T-helper 1 cell treated with Interleukin-12 subunit alpha and Interleukin-12 subunit beta and Interleukin-4 antibody, amounts not matched to agents 30 ng/mL and 1 ng/mL, for 36 hours (primary cell): ENCODE measurements around the gene OR51E1. TPM values are rescaled to one million over a fixed set of nuclear protein-coding genes. Genes with fewer than 3 reads are reported as not detected.

Experiments used
- intact Hi-C: fragments of 100-400 bp; cut with micrococcal nuclease; formaldehyde crosslinking; loops from one replicate; pipeline ENCODE4 v1.15.1; 2024
- total RNA-seq: library from RNA; stranded (reverse); gene quantifications from 2 replicates; pipeline ENCODE4 v1.2.3, GENCODE V29; 2022

The OR51E1 gene
- not detected in 2 replicates for total RNA-seq

GRCh38 chr11:4643682-4644081, at the start of gene OR51E1:
Gene OR51E1, plus strand, starts transcription at chr11:4643982. Its CDS starts 8,545 bp downstream, at chr11:4652527.
- intact Hi-C loops = no loop called here

- intact Hi-C loops = loop anchor here (5.0 kb wide), 3 partner anchors 748 to 1228 kb away; partner anchors contain the start of genes RHOG, STIM1 and ZNF195
Observed at GRCh38 chr11:4605057-4605456, 38.7 kb upstream of the OR51E1 start.

DNA sequence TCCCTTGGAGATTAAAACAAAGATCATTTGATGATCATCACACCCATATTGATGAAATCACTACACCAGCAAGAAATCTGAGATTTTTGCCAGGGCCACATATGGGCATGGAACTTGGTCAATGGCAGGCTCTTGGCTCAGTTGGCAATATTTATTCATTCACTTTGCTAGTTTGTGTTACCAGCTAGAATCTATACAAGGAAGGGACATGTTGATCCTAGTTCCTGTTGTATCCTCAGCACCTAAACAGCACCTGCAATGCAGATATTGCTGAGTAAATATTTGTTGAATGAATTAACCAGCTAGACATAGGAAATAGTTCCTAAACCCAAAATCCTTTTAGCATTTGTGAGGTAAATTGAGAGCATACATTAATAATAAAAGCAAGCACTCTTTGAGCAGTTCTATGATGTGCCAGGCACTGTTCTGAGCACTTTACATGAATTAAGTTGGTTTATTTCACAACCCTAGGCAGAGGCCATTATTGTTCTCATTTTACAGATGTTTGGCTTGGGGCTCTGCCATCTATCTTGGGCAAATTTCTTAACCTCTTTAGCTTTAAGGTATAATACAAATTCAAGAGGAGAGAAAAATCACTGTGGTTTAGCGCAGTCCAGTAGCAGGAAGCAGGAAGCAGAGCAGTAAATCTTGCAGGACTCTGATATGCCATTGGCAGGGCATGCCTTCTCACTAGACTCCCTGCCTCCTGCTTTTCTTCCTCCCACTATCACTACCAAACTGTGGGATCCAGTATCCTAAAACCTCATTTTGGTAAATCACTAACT, 37.4 kb upstream of the OR51E1 start:
- intact Hi-C loops = loop anchor here (5.0 kb wide), 3 partner anchors 749 to 1229 kb away; partner anchors contain the start of genes RHOG, STIM1 and ZNF195

GRCh38 chr11:4607096-4607495, 36.7 kb upstream of the OR51E1 start:
- intact Hi-C loops = loop anchor here (5.0 kb wide), 3 partner anchors 750 to 1230 kb away; partner anchors contain the start of genes RHOG, STIM1 and ZNF195

DNA sequence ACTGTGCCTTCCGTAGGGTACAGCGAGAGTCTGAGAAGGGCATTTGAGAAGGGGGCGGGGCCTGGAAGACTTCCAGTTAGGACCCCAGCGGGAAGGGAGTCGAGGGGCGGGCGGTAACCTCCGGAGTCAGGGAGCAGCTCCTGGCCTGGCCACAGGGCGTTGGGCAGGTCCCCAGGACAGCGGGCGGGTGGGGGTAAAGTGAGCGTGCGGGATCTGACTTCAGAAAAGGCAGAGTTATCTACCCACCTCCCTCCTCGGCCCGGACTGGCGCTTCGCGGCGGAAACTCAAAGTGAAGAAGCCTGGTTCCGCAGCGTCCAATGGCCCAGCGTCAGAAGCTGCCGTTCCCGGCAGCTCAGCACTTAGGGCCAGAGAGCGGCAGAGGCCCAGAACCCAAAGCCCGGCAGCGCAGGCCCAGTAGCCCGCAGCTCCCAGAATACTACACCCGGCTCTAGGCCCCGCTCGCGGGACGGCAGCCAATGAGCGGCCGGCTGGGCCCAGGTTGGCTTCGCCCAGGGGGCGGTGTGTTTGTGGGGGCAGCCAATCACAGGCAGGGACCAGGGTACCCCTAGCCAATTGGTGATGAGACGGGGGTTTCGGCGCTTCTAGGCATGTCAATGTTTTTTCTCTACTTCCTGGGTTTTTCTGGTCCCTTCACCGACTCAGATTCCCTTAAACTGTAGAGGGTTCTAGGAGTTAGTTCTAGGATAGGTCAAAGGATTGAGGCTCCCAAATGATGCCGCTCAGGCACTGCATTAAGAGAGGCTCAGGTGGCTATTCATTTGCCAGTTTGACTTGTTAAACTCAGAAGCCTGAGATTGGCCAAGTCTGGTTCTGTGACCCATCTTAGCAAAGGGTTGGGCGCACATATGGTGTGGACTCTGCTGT, 35.8 kb upstream of the OR51E1 start, which contains the start of gene TRIM68:
TRIM68 (minus strand) TSS at position 451 of the 886 bp plus-strand sequence. CDS start 2,727 bp downstream, outside the sequence.
- intact Hi-C loops = loop anchor here (1.0 to 5.0 kb wide), 11 partner anchors 29 to 1627 kb away; partner anchors contain the start of genes FHIP1B, OR51D1, RHOG and STIM1

- intact Hi-C loops = no loop called here
Observed at GRCh38 chr11:4610258-4610935, 33.4 kb upstream of the OR51E1 start.

- intact Hi-C loops = no loop called here
Observed at GRCh38 chr11:4611986-4612385, 31.8 kb upstream of the OR51E1 start.

DNA sequence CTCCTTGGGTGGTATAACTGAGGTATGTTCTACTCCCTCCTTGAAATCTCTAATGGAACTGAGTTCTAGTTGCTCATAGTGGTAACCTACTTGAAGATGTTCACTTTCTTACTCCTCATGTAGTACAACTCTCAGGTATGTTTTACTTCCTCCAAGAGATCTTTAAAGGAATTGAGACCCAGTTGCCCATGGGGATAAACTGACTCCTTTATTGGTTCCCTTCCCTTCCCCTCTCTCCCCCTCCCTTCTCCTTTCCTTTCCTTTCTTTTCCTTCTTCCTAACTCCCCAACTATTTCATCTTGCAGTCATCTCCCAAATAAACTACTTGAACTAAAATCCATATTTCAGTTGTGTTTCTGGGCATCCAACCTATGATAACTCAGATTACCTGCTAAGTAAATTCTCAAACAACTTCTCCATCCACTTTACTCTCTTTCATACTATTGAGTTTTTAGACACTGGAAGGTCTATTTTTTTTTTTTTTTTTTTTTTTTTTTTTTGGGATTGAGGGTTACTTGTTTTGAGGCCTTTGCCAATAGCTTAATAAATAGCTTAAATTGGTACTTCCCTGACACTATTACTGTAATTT, 27.8 kb upstream of the OR51E1 start:
- intact Hi-C loops = no loop called here

GRCh38 chr11:4619514-4619913, 24.3 kb upstream of the OR51E1 start:
- intact Hi-C loops = no loop called here

- intact Hi-C loops = loop anchor here (1.0 kb wide), 3 partner anchors 378 to 754 kb away; no protein-coding TSS in a partner anchor
Observed at GRCh38 chr11:4626207-4627099, 17.3 kb upstream of the OR51E1 start.

DNA sequence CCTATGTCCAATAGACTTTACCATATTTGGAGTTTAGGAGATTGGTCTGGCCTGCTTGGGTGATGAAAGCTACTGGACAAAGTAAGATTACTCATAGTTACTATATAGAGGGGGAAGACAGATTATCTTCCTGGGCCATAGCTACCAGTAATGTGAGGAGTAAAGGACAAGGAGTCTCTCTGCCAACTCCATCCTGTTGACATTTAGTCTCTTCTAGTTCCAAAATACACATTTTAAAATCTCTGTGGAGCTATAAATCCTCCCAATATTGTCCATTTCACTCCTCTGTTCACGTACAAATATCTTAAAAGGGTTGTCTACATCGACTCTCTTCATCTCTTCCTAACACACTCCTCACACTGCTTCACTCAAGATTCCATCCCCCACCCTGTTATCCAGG, 7.6 kb upstream of the OR51E1 start:
- intact Hi-C loops = loop anchor here (2.0 to 10.0 kb wide), 2 partner anchors 27 to 489 kb away; partner anchors contain the start of gene TRIM68

- intact Hi-C loops = loop anchor here (1.0 to 10.0 kb wide), 4 partner anchors 28 to 1171 kb away; partner anchors contain the start of genes OR52N2 and TRIM68
Observed at GRCh38 chr11:4636962-4637661, 6.7 kb upstream of the OR51E1 start, which contains the start of gene OR51D1. Gene OR51D1, plus strand, starts transcription at chr11:4637477. Its CDS starts 2,314 bp downstream, at chr11:4639791.

- intact Hi-C loops = loop anchor here (1.0 to 10.0 kb wide), 4 partner anchors 29 to 1171 kb away; partner anchors contain the start of genes OR52N2 and TRIM68
Observed at GRCh38 chr11:4637662-4638047, 6.1 kb upstream of the OR51E1 start.

DNA sequence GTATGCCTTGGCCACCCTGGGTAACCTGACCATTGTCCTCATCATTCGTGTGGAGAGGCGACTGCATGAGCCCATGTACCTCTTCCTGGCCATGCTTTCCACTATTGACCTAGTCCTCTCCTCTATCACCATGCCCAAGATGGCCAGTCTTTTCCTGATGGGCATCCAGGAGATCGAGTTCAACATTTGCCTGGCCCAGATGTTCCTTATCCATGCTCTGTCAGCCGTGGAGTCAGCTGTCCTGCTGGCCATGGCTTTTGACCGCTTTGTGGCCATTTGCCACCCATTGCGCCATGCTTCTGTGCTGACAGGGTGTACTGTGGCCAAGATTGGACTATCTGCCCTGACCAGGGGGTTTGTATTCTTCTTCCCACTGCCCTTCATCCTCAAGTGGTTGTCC, 3.9 kb upstream of the OR51E1 start:
- intact Hi-C loops = loop anchor here (10.0 kb wide), 1 partner anchor 485 kb away; no protein-coding TSS in a partner anchor

DNA sequence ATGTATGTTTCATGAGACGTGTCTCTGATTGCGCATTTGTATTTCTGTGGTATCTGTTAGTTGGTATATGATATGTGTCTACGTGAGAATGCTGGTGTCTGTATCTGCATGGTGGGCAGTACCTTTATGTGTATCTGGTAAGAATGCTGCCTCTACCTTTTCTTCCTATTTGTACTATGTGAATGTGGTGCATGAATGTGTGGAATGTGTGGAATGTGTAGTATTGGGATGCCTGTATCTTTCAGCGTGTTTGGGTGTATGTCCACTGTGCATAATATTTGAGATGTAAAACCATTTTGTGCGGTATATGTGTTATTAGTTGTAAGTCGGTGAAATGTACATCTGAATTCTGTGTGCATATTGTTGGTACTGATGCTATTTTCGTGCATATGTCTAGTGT, 2.3 kb upstream of the OR51E1 start:
- intact Hi-C loops = no loop called here

DNA sequence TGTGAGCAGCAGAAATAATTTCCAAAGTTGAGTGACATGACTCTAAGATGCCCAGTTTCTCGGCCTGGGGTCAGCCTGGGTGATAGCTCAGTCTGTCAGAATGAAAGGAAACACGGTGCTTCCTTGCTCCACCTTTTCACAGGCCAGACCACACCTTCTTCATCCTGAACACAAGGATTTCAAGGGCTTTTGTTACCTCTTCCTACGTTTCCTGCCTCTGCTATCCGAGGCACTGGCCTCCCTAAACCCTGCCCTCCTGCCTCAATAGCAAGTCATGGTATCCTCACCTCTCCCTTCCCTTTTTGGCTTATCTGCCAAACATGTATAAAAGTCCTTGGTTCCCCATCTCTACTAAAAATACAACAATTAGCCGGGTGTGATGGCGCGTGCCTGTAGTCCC, 1.7 kb upstream of the OR51E1 start:
- intact Hi-C loops = no loop called here

DNA sequence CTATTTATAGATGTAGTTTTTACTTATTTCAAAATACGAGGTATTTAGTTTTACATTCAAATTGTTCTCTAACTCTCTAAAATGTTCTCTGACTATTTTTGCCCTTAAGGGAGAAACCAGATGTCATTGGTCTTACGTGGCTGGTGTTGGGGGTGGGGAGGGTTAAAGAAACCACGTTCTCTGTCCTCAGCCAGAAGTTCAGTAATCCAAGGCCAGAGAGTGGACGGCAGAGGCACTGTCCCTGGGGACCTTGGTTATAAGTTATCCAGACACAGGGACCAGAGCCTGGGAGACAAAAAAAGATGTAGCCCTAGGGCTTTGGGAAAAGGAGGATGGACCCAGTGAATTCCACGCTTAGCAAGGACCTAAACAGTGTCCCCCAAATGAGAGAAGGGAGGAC, 706 bp upstream of the OR51E1 start:
- intact Hi-C loops = no loop called here

DNA sequence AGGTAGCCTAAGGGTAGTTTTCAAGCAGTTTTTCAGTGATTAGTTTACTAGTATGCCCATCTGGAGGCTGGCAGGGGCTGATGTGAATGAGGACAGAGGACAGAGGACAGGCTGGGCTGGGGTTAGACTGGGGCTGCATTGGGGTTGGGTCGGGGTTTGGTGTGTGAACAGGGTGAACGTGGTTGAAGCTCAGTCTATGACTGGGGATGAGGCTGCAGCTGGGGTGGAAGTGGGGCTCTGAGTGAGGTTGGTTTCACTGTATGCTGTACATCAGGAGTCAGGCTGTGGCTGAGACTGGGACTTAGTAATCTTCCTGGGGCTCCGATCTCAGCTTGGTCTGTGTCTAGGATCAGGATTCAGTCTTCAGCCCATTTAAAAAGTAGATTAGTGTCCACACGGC, 451 bp downstream of the OR51E1 start:
- intact Hi-C loops = no loop called here

DNA sequence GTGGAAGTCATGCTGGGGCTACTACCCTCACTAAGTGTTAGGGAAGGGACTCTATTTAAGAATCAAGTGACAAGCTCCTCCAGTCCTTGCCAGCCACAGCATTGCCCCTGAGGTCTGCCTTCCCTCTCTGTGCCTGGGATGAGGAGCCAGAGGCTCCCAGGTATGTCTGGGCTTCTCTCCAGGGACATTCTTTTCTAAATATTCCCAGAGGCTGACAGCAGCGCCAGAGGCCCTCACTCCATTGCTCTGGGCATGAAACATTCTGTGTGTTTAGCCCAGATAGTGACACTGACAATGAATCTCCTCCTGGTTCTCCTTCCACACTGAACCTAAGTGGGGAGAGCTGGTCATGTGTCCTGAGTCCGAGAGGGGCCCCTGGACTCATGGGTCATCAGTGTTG, 2.2 kb downstream of the OR51E1 start:
- intact Hi-C loops = no loop called here
